ENCODE data around the gene RORC.

Gene RORC

DNA sequence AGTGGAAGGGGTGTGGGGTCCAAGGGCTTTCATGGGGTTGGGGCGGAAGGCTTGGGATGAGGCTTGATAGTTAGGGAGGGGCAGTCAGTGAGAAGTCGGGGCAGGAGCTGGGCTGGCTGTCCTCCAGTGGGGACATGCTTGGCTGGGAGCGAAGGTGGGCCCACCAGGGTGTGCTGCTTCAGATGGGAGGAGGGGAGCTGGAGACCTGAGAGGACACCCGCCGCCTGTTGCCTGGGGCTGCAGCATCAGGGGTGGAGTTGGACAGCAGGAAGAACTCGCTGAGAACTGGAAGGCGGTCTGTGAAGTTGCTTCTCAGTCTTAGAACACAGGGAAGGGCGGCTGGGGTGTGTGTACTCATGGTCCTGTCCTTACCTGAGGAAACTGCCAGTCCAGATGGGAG lies 20.3 kb upstream of the RORC start:
- H3K27ac ChIP-seq = no peak overlapping the region
- POLR2A ChIA-PET (ENCODE audit: low non-redundant PET) = no interaction called here
- CTCF ChIA-PET = interaction anchor here (0.5 to 0.7 kb wide), 3 partner anchors 57 to 198 kb away, joined by 3 to 5 read pairs (median 4); partner anchors contain the start of gene THEM4
- no peak for TF ChIP-seq CTCF (conservative IDR thresholded peaks at IDR 0.05; ENCODE audit: low read depth)
- no peak for DNase-seq (ENCODE audit: low spot score)

GRCh38 chr1:151849871-151850270 lies 18.3 kb upstream of the RORC start:
- TF ChIP-seq CTCF (conservative IDR thresholded peaks at IDR 0.05; ENCODE audit: low read depth) = no peak
- POLR2A ChIA-PET (ENCODE audit: low non-redundant PET) = no interaction called here
- H3K27ac ChIP-seq = no peak overlapping the region
- CTCF ChIA-PET = no interaction called here
- no peak for DNase-seq (ENCODE audit: low spot score)

DNA sequence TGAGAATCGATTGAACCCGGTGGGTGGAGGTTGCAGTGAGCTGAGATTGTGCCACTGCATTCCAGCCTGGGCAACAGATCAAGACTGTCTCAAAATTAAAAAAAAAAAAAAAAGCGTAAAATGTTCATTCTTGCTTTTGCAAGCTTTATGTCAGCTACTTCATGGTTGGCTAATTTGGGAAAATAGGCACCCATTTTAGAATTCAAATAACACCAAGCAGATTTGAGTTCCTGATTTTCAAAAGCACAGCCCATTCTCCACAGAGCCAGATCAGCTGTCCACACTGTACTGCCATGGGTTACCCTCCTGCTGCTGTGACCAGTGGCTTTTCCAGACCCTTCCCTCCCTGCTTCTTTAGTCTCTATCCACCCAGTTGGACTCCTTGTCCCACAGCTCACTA lies 17.5 kb upstream of the RORC start:
- DNase-seq (ENCODE audit: low spot score) = no peak
- TF ChIP-seq CTCF (conservative IDR thresholded peaks at IDR 0.05; ENCODE audit: low read depth) = no peak
- ChIA-PET POLR2A (ENCODE audit: low non-redundant PET) (no interaction called here), CTCF (no interaction called here)
- no peak overlapping the region for H3K27ac ChIP-seq

GRCh38 chr1:151847867-151848596 lies 16.4 kb upstream of the RORC start:
- ChIA-PET CTCF (interaction anchor here (1.2 kb wide), 1 partner anchor 12 kb away, joined by 5 read pairs; no protein-coding TSS in a partner anchor), POLR2A (ENCODE audit: low non-redundant PET) (no interaction called here)
- H3K27ac ChIP-seq = no peak overlapping the region
- DNase-seq (ENCODE audit: low spot score) = no peak
- no peak for TF ChIP-seq CTCF (conservative IDR thresholded peaks at IDR 0.05; ENCODE audit: low read depth)

GRCh38 chr1:151846686-151847237 lies 15.2 kb upstream of the RORC start:
- no peak overlapping the region for H3K27ac ChIP-seq
- DNase-seq (ENCODE audit: low spot score) = no peak
- TF ChIP-seq CTCF (conservative IDR thresholded peaks at IDR 0.05; ENCODE audit: low read depth) = no peak
- ChIA-PET CTCF (interaction anchor here (0.5 to 1.2 kb wide), 3 partner anchors 10 to 103 kb away, joined by 3 to 10 read pairs (median 5); no protein-coding TSS in a partner anchor), POLR2A (ENCODE audit: low non-redundant PET) (no interaction called here)

GRCh38 chr1:151846062-151846568 lies 14.5 kb upstream of the RORC start:
- H3K27ac ChIP-seq = no peak overlapping the region
- CTCF ChIA-PET = interaction anchor here (1.2 kb wide), 1 partner anchor 35 kb away, joined by 10 read pairs; no protein-coding TSS in a partner anchor

More at GRCh38 chr1:151846062-151846568, 14.5 kb upstream of the RORC start:
- no peak for TF ChIP-seq CTCF (conservative IDR thresholded peaks at IDR 0.05; ENCODE audit: low read depth)
- DNase-seq (ENCODE audit: low spot score) = peak; percentile 58
- POLR2A ChIA-PET (ENCODE audit: low non-redundant PET) = no interaction called here
